WTC11 (cell line): ENCODE results near the gene ZDHHC18. TPM values are rescaled to one million over a fixed set of nuclear protein-coding genes. Genes with fewer than 3 reads are reported as not detected.

Experiments used
- ATAC-seq: fragments of 200-7000 bp; cut with Tn5 transposase; 2 replicates; pipeline ENCODE4 v1.10.0; 2021; ENCODE audit warnings: mild to moderate bottlenecking, moderate library complexity
- CTCF ChIA-PET: fragments of 300-600 bp; sonication (Branson Sonifier 250); formaldehyde crosslinking; loops from one replicate; lab custom pipeline; 2021; ENCODE audit warnings: antibody characterized with exemption; lab: Charles Lee
- POLR2A ChIA-PET: fragments of 350-600 bp; sonication (Branson Sonifier 250); formaldehyde crosslinking; loops from one replicate; lab custom pipeline; 2021; ENCODE audit warnings: antibody characterized with exemption; lab: Charles Lee
- DNase-seq: peaks from one replicate; pipeline ENCODE4 v3.0.0; 2021; ENCODE audit warnings: low spot score
- H3K27ac Mint-ChIP-seq: 2 replicates; pipeline ENCODE4 v1.8.0; 2021; ENCODE audit warnings: mixed read lengths
- H3K27me3 Mint-ChIP-seq: 2 replicates; pipeline ENCODE4 v1.8.0; 2021; ENCODE audit warnings: low read depth, mild to moderate bottlenecking, moderate library complexity, mixed read lengths
- H3K36me3 Mint-ChIP-seq: 2 replicates; pipeline ENCODE4 v1.8.0; 2021; ENCODE audit warnings: mixed read lengths
- H3K4me1 Mint-ChIP-seq: 2 replicates; pipeline ENCODE4 v1.8.0; 2022; ENCODE audit warnings: mixed read lengths
- H3K4me3 Mint-ChIP-seq: 2 replicates; pipeline ENCODE4 v1.8.0; 2021; ENCODE audit warnings: mild to moderate bottlenecking, moderate library complexity, mixed read lengths
- H3K9me3 Mint-ChIP-seq: 2 replicates; pipeline ENCODE4 v1.8.0; 2021; ENCODE audit warnings: mixed read lengths
- CREB1 ChIP-seq: sonication (generic); formaldehyde crosslinking; IDR thresholded peaks from 2 replicates; pipeline ENCODE4 v1.8.0; 2023; ENCODE audit warnings: mild to moderate bottlenecking, missing genetic modification reagents
- FOXP1 ChIP-seq: sonication (generic); formaldehyde crosslinking; IDR thresholded peaks from 2 replicates; pipeline ENCODE4 v1.8.0; 2022; ENCODE audit warnings: missing genetic modification reagents, mild to moderate bottlenecking, moderate library complexity, borderline replicate concordance
- JAZF1 ChIP-seq: fragments of 250-450 bp; sonication (Bioruptor Pico); IDR thresholded peaks from 2 replicates; pipeline ENCODE4 v1.9.0; 2021; ENCODE audit warnings: moderate library complexity, mild to moderate bottlenecking, inconsistent platforms
- JUN ChIP-seq: sonication (generic); formaldehyde crosslinking; IDR thresholded peaks from 2 replicates; pipeline ENCODE4 v1.8.0; 2023; ENCODE audit warnings: mild to moderate bottlenecking, missing genetic modification reagents
- KAT7 ChIP-seq: sonication (generic); formaldehyde crosslinking; IDR thresholded peaks from 2 replicates; pipeline ENCODE4 v1.8.1; 2023; ENCODE audit warnings: missing genetic modification reagents, mild to moderate bottlenecking, borderline replicate concordance
- ZNF423 ChIP-seq: fragments of 250-450 bp; sonication (Bioruptor Pico); IDR thresholded peaks from 2 replicates; pipeline ENCODE4 v2.1.2; 2022; ENCODE audit warnings: mild to moderate bottlenecking, moderate library complexity
- total RNA-seq: library from RNA; stranded (reverse); gene quantifications from 3 replicates; pipeline ENCODE4 v1.2.3, GENCODE V29; 2021
- TF ChIP-seq, protein P1 (sequence below): sonication (generic); formaldehyde crosslinking; IDR thresholded peaks from 2 replicates; pipeline ENCODE4 v1.8.1; 2022; ENCODE audit warnings: low read depth, mild to moderate bottlenecking, moderate library complexity, missing genetic modification reagents, borderline replicate concordance
- TF ChIP-seq, protein P2 (sequence below): sonication (generic); formaldehyde crosslinking; IDR thresholded peaks from 2 replicates; pipeline ENCODE4 v1.8.0; 2022; ENCODE audit warnings: mild to moderate bottlenecking, missing genetic modification reagents
- TF ChIP-seq, protein P3 (sequence below): fragments of 250-450 bp; sonication (Bioruptor Pico); IDR thresholded peaks from 2 replicates; pipeline ENCODE4 v1.9.0; 2021; ENCODE audit warnings: moderate library complexity, mild to moderate bottlenecking, inconsistent platforms, borderline replicate concordance
- TF ChIP-seq, protein P4 (sequence below): sonication (generic); formaldehyde crosslinking; IDR thresholded peaks from 2 replicates; pipeline ENCODE4 v1.8.1; 2022; ENCODE audit warnings: low read depth, missing genetic modification reagents, borderline replicate concordance
- TF ChIP-seq, protein P5 (sequence below): sonication (generic); formaldehyde crosslinking; IDR thresholded peaks from 2 replicates; pipeline ENCODE4 v1.8.1; 2023; ENCODE audit warnings: mild to moderate bottlenecking, missing genetic modification reagents, moderate library complexity
- TF ChIP-seq, protein P6 (sequence below): sonication (generic); formaldehyde crosslinking; IDR thresholded peaks from 2 replicates; pipeline ENCODE4 v1.8.0; 2022; ENCODE audit warnings: mild to moderate bottlenecking, missing genetic modification reagents
- TF ChIP-seq, protein P7 (sequence below): sonication (generic); formaldehyde crosslinking; conservative IDR thresholded peaks from 2 replicates; pipeline ENCODE4 v1.8.1; 2023; ENCODE audit warnings: mild to moderate bottlenecking, low read depth, missing genetic modification reagents, moderate library complexity
- TF ChIP-seq, protein P8 (sequence below): sonication (generic); formaldehyde crosslinking; IDR thresholded peaks from 2 replicates; pipeline ENCODE4 v1.8.0; 2023; ENCODE audit warnings: missing genetic modification reagents

ZDHHC18 gene
- total RNA-seq, 1 experiment from 2014 or later, result 26.5 TPM

DNA sequence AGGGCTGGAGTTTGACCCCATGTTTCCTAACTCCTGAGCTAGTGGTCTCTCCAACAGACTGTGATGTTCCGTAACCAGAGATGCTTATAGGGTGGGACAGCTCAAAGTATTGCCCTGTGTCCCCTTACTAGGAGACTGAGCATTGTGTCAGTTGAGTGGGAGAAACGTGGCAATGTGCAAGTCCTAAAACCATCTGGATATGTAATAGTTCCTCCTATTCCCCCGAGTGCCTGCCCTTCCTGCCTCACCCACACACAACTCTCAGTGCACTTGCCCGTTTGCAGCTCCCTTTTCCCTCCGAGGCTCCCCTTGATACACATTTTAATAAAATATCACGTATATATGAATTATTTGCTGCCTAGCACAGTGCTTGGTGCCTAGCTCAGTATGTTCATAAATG lies 35.3 kb upstream of the ZDHHC18 start:
- TF ChIP-seq, protein P1, sequence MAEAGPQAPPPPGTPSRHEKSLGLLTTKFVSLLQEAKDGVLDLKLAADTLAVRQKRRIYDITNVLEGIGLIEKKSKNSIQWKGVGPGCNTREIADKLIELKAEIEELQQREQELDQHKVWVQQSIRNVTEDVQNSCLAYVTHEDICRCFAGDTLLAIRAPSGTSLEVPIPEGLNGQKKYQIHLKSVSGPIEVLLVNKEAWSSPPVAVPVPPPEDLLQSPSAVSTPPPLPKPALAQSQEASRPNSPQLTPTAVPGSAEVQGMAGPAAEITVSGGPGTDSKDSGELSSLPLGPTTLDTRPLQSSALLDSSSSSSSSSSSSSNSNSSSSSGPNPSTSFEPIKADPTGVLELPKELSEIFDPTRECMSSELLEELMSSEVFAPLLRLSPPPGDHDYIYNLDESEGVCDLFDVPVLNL (CRISPR knock-in tag), result no peak
- TF ChIP-seq KAT7 (no peak), JAZF1 (CRISPR knock-in tag) (no peak), CREB1 (CRISPR knock-in tag) (no peak)
- TF ChIP-seq, protein P2, sequence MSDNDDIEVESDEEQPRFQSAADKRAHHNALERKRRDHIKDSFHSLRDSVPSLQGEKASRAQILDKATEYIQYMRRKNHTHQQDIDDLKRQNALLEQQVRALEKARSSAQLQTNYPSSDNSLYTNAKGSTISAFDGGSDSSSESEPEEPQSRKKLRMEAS, result no peak
- TF ChIP-seq, protein P3, sequence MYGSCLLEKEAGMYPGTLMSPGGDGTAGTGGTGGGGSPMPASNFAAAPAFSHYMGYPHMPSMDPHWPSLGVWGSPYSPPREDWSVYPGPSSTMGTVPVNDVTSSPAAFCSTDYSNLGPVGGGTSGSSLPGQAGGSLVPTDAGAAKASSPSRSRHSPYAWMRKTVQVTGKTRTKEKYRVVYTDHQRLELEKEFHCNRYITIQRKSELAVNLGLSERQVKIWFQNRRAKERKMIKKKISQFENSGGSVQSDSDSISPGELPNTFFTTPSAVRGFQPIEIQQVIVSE (CRISPR knock-in tag), result no peak
- DNase-seq (no peak), ATAC-seq (no peak)
- Mint-ChIP-seq H3K9me3 (no peaks in the 10 kb centered on the region), H3K4me1 (peaks cover 23% of the 10 kb centered on the region), H3K27ac (no peak overlapping the region), H3K4me3 (no peak overlapping the region), H3K27me3 (no peaks in the 10 kb centered on the region), H3K36me3 (peaks cover 16% of the 10 kb centered on the region)
- ChIA-PET CTCF (interaction anchor here (0.7 to 5.4 kb wide), 2 partner anchors 71 to 188 kb away, joined by 3 to 110 read pairs; no protein-coding TSS in a partner anchor), POLR2A (no interaction called here)

DNA sequence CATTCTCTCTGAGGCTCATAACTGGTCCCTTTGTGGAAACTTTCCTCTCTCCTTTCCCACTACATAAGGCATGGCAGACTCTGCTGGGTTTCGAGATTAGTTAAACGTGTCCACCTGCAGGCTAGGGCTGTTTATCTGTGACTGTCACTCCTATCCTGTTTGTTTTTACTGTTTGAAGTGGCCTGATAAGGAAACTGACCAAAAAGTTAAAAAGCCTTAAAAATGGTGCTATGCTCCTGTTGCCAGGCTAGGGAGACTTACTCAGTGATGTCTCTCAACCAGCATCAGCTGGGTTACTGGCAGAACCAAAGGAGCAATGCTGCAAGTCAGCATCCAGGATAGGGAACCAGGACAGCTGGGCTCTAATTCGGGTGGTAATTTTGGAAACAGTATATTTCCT lies 34.9 kb upstream of the ZDHHC18 start:
- Mint-ChIP-seq H3K36me3 (peaks cover 16% of the 10 kb centered on the region), H3K27me3 (no peaks in the 10 kb centered on the region), H3K4me1 (peaks cover 18% of the 10 kb centered on the region)
- no peak for DNase-seq
- TF ChIP-seq, protein P4, sequence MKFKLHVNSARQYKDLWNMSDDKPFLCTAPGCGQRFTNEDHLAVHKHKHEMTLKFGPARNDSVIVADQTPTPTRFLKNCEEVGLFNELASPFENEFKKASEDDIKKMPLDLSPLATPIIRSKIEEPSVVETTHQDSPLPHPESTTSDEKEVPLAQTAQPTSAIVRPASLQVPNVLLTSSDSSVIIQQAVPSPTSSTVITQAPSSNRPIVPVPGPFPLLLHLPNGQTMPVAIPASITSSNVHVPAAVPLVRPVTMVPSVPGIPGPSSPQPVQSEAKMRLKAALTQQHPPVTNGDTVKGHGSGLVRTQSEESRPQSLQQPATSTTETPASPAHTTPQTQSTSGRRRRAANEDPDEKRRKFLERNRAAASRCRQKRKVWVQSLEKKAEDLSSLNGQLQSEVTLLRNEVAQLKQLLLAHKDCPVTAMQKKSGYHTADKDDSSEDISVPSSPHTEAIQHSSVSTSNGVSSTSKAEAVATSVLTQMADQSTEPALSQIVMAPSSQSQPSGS (CRISPR knock-in tag), result no peak
- TF ChIP-seq JUN, result no peak
- no peak for TF ChIP-seq ZNF423
- TF ChIP-seq, protein P5, sequence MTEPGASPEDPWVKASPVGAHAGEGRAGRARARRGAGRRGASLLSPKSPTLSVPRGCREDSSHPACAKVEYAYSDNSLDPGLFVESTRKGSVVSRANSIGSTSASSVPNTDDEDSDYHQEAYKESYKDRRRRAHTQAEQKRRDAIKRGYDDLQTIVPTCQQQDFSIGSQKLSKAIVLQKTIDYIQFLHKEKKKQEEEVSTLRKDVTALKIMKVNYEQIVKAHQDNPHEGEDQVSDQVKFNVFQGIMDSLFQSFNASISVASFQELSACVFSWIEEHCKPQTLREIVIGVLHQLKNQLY, result no peak
- TF ChIP-seq, all 79 proteins: peak for 0
- Mint-ChIP-seq H3K4me3 (no peak overlapping the region), H3K9me3 (no peaks in the 10 kb centered on the region), H3K27ac (no peak overlapping the region)
- ChIA-PET POLR2A (no interaction called here), CTCF (interaction anchor here (5.4 kb wide), 1 partner anchor 188 kb away, joined by 110 read pairs; no protein-coding TSS in a partner anchor)
- ATAC-seq, result no peak

DNA sequence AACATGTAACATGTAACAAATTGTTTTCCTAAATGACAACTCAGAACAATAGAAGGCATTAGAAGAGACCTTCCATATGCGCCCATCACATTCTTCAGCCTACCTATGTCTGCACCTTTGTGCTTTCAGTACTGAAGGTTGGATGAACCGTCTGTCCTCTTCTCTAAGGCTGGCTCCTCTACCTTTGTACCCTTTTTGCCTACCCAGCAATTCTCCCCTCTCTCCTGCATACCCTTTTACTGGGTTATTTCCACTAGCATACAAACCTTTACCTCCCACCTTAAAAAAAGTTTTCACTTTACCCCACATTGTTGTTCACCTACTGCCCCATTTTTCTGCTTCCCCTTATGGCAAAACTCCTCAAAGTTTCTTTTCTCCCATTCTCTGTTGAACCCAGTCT lies 33.6 kb upstream of the ZDHHC18 start:
- Mint-ChIP-seq H3K4me3 (no peak overlapping the region), H3K27me3 (no peaks in the 10 kb centered on the region)
- ATAC-seq (no peak), DNase-seq (no peak)
- CTCF ChIA-PET, result no interaction called here
- TF ChIP-seq ZNF423 (no peak), FOXP1 (CRISPR knock-in tag) (no peak)
- TF ChIP-seq, protein P4 (CRISPR knock-in tag), result no peak
- TF ChIP-seq, protein P6, sequence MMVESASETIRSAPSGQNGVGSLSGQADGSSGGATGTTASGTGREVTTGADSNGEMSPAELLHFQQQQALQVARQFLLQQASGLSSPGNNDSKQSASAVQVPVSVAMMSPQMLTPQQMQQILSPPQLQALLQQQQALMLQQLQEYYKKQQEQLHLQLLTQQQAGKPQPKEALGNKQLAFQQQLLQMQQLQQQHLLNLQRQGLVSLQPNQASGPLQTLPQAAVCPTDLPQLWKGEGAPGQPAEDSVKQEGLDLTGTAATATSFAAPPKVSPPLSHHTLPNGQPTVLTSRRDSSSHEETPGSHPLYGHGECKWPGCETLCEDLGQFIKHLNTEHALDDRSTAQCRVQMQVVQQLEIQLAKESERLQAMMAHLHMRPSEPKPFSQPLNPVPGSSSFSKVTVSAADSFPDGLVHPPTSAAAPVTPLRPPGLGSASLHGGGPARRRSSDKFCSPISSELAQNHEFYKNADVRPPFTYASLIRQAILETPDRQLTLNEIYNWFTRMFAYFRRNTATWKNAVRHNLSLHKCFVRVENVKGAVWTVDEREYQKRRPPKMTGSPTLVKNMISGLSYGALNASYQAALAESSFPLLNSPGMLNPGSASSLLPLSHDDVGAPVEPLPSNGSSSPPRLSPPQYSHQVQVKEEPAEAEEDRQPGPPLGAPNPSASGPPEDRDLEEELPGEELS (CRISPR knock-in tag), result no peak
- TF ChIP-seq, protein P7, sequence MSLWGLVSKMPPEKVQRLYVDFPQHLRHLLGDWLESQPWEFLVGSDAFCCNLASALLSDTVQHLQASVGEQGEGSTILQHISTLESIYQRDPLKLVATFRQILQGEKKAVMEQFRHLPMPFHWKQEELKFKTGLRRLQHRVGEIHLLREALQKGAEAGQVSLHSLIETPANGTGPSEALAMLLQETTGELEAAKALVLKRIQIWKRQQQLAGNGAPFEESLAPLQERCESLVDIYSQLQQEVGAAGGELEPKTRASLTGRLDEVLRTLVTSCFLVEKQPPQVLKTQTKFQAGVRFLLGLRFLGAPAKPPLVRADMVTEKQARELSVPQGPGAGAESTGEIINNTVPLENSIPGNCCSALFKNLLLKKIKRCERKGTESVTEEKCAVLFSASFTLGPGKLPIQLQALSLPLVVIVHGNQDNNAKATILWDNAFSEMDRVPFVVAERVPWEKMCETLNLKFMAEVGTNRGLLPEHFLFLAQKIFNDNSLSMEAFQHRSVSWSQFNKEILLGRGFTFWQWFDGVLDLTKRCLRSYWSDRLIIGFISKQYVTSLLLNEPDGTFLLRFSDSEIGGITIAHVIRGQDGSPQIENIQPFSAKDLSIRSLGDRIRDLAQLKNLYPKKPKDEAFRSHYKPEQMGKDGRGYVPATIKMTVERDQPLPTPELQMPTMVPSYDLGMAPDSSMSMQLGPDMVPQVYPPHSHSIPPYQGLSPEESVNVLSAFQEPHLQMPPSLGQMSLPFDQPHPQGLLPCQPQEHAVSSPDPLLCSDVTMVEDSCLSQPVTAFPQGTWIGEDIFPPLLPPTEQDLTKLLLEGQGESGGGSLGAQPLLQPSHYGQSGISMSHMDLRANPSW (CRISPR knock-in tag), result no peak
- TF ChIP-seq, protein P8, sequence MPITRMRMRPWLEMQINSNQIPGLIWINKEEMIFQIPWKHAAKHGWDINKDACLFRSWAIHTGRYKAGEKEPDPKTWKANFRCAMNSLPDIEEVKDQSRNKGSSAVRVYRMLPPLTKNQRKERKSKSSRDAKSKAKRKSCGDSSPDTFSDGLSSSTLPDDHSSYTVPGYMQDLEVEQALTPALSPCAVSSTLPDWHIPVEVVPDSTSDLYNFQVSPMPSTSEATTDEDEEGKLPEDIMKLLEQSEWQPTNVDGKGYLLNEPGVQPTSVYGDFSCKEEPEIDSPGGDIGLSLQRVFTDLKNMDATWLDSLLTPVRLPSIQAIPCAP (CRISPR knock-in tag), result no peak
- TF ChIP-seq, all 79 proteins: peak for 0
- POLR2A ChIA-PET, result no interaction called here
- H3K9me3 Mint-ChIP-seq, result no peaks in the 10 kb centered on the region
- H3K27ac Mint-ChIP-seq, result no peak overlapping the region
- peaks cover 16% of the 10 kb centered on the region for H3K36me3 Mint-ChIP-seq
- peaks cover 11% of the 10 kb centered on the region for H3K4me1 Mint-ChIP-seq
